Anterior cingulate cortex (tissue), 58 donors: Measurements from ENCODE around the gene MYH10.
A peak's percentile ranks its signal among the peaks of the same experiment; 100 is the strongest.
"Not testable (repeated sequence)": the region's sequence is repeated elsewhere in the genome, so short reads cannot be mapped to it uniquely, and the experiment has no call there.

Source experiments
- DNase-seq, 58 donors: peaks; one replicate each; lab custom pipeline; 2025; lab: John Stamatoyannopoulos, UW

The MYH10 gene

GRCh38 chr17:8563024-8563776 is 67.3 kb downstream of the MYH10 start:
- no peak for DNase-seq

GRCh38 chr17:8558144-8558543 is 72.4 kb downstream of the MYH10 start:
- no peak for DNase-seq

GRCh38 chr17:8557176-8557806 is 73.2 kb downstream of the MYH10 start:
- DNase-seq = no peak

GRCh38 chr17:8556074-8556473 is 74.5 kb downstream of the MYH10 start:
- DNase-seq = no peak

- no peak for DNase-seq
Measured at GRCh38 chr17:8555062-8555461, 75.5 kb downstream of the MYH10 start.

GRCh38 chr17:8552577-8553320 is 77.8 kb downstream of the MYH10 start:
- no peak for DNase-seq

GRCh38 chr17:8542599-8543502 is 87.7 kb downstream of the MYH10 start:
- peak in 1 of 58 donors; percentile 4 for DNase-seq

- DNase-seq = not testable (repeated sequence)
Measured at GRCh38 chr17:8539976-8540375, 90.5 kb downstream of the MYH10 start.

- no peak for DNase-seq
Measured at GRCh38 chr17:8537734-8538133, 92.8 kb downstream of the MYH10 start.

- no peak for DNase-seq
Measured at GRCh38 chr17:8534498-8535188, 95.9 kb downstream of the MYH10 start.

- DNase-seq = no peak
Measured at GRCh38 chr17:8532021-8532420, 98.5 kb downstream of the MYH10 start.

GRCh38 chr17:8522577-8522976 is 107.9 kb downstream of the MYH10 start:
- no peak for DNase-seq

GRCh38 chr17:8520981-8521380 is 109.5 kb downstream of the MYH10 start:
- no peak for DNase-seq

GRCh38 chr17:8518850-8519249 is 111.7 kb downstream of the MYH10 start:
- DNase-seq = no peak

- DNase-seq = no peak
Measured at GRCh38 chr17:8518326-8518725, 112.2 kb downstream of the MYH10 start.

GRCh38 chr17:8514801-8515200 is 115.7 kb downstream of the MYH10 start:
- no peak for DNase-seq

- DNase-seq = no peak
Measured at GRCh38 chr17:8506145-8506544, 124.4 kb downstream of the MYH10 start.

- DNase-seq = no peak
Measured at GRCh38 chr17:8504460-8505207, 125.9 kb downstream of the MYH10 start.

GRCh38 chr17:8503807-8504206 is 126.7 kb downstream of the MYH10 start:
- no peak for DNase-seq
